Activated naive CD4-positive, alpha-beta T cell treated with anti-CD3 and anti-CD28 coated beads, Interleukin-2, amount 50 U/mL, for 16 hours (primary cell): Measurements from ENCODE around the gene OR52A1.

Experiments
- DNase-seq: peaks from one replicate; pipeline ENCODE4 v3.0.0-alpha.2; 2020

Gene OR52A1

GRCh38 chr11:5131584-5132335 lies 22.8 kb downstream of the OR52A1 start:
- DNase-seq, result no peak

GRCh38 chr11:5129457-5129877 lies 25.1 kb downstream of the OR52A1 start:
- no peak for DNase-seq

- no peak for DNase-seq
These were observed 29.5 kb downstream of the OR52A1 start for GRCh38 chr11:5124891-5125620.

- DNase-seq, result peak; percentile 44
These were observed 30.6 kb downstream of the OR52A1 start for GRCh38 chr11:5123802-5124521.

- no peak for DNase-seq
These were observed 35.7 kb downstream of the OR52A1 start for GRCh38 chr11:5118893-5119292.

- DNase-seq, result no peak
These were observed 37.0 kb downstream of the OR52A1 start for GRCh38 chr11:5117588-5117987.

- DNase-seq, result no peak
These were observed 39.2 kb downstream of the OR52A1 start for GRCh38 chr11:5115339-5115738.

- DNase-seq, result no peak
These were observed 47.3 kb downstream of the OR52A1 start for GRCh38 chr11:5107285-5107684.

- DNase-seq, result no peak
These were observed 51.5 kb downstream of the OR52A1 start for GRCh38 chr11:5103066-5103465.

GRCh38 chr11:5102246-5102645 lies 52.3 kb downstream of the OR52A1 start:
- no peak for DNase-seq

- DNase-seq, result no peak
These were observed 58.5 kb downstream of the OR52A1 start for GRCh38 chr11:5096011-5096410.
